ENCODE measurements around the gene SMAD1. TPM values are rescaled to one million over a fixed set of nuclear protein-coding genes. Genes with fewer than 3 reads are reported as not detected.

SMAD1 gene
- total and polyA plus RNA-seq, 2 of the 4 experiments (the other 2 are of a cell fraction): 11.6 to 17.6 TPM

DNA sequence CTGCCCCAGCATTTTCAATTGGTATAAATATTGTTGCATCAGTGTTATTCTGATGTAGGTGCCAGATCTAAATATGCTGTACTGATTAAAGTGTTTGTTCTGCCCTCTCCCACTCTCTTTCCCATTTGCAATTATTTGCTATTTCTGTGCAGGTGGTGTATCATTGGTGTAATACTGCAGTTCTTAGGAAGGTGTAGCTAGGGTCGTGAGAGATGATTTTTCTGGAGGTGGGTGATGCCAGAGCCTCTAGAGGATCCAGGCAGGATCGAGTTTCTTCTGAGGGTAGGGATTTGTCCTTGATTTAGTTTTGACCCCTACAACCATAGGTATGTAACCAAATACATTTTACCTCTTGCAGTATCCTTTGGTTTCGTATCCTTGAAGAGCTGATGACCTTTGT lies 1.9 kb downstream of the SMAD1 start:
- Histone ChIP-seq H3K36me3 (ENCODE audit: control insufficient read depth, insufficient read depth, low read length) (no peaks in the 10 kb centered on the region), H4K91ac (ENCODE audit: insufficient read depth, low read depth, low read length) (no peak overlapping the region), H3K23ac (ENCODE audit: low read depth, low read length) (no peak overlapping the region; the same call in 1 of the 2 replicates), H2AK5ac (ENCODE audit: low read depth, low read length) (no peak overlapping the region), H3K14ac (replicated peaks; ENCODE audit: low read depth, low read length) (no peak overlapping the region), H3K79me1 (ENCODE audit: low read depth in 1 of 2, low read length in 2 of 2) (peaks cover 13 to 26% of the 10 kb centered on the region in 2 experiments; a peak in 3 of 4 replicates), H3K18ac (ENCODE audit: low read depth, low read length) (no peak overlapping the region), H2BK20ac (ENCODE audit: low read depth, low read length) (no peak overlapping the region), H3K4me3 (ENCODE audit: insufficient read depth, low read depth, low read length) (peak overlapping the region; percentile 56; the same call in 1 of the 2 replicates), H2BK120ac (ENCODE audit: low read depth, low read length) (no peak overlapping the region), H4K8ac (ENCODE audit: low read depth in 2 of 2, low read length in 2 of 2) (no peak overlapping the region), H3K4me2 (ENCODE audit: low read depth, low read length) (peak overlapping the region; percentile 84), H3K9me1 (ENCODE audit: insufficient read depth, low read length) (no peaks in the 10 kb centered on the region), H4K20me1 (ENCODE audit: insufficient read depth, low read length) (peaks cover 9% of the 10 kb centered on the region; the same call in 1 of the 2 replicates), H2AK9ac (replicated peaks; ENCODE audit: low read depth, low read length, poor library complexity) (no peak overlapping the region), H3K27ac (ENCODE audit: insufficient read depth, low read length) (no peak overlapping the region), H3K9me3 (ENCODE audit: control insufficient read depth, insufficient read depth, low read length) (no peaks in the 10 kb centered on the region), H2BK15ac (ENCODE audit: low read depth, low read length) (no peak overlapping the region), H3K4me1 (ENCODE audit: control insufficient read depth, insufficient read depth, low read length) (peaks cover 2% of the 10 kb centered on the region; the same call in 1 of the 2 replicates), H3K27me3 (ENCODE audit: control insufficient read depth, insufficient read depth, low read length) (no peaks in the 10 kb centered on the region), H2AFZ (replicated peaks; ENCODE audit: low read length, poor library complexity) (no peak overlapping the region), H3K56ac (ENCODE audit: extremely low read depth, insufficient read depth, low read length) (no peak overlapping the region), H3K9ac (ENCODE audit: low read depth, low read length) (peak overlapping the region; percentile 90; the same call in 1 of the 2 replicates), H3K4ac (ENCODE audit: low read depth, low read length) (no peak overlapping the region), H2BK5ac (ENCODE audit: low read depth, low read length, poor library complexity, severe bottlenecking) (no peak overlapping the region), H4K5ac (ENCODE audit: low read depth, low read length) (no peak overlapping the region)
- POLR2A ChIA-PET (ENCODE audit: unreplicated experiment): no interaction called here
- CTCF ChIA-PET: interaction anchor here (0.6 to 1.5 kb wide), 2 partner anchors 74 to 433 kb away, joined by 3 read pairs; no protein-coding TSS in a partner anchor
- ATAC-seq (ENCODE audit: low read depth): no peak
- dilution Hi-C loops (cut with HindIII; ENCODE audit: low sequenced_read_pairs, unreplicated experiment): no loop called here
- DNase-seq: no peak
- intact Hi-C loops (cut with micrococcal nuclease): loop anchor here (2.0 to 10.0 kb wide), 7 partner anchors 73 to 455 kb away; partner anchors contain the start of genes ABCE1, ANAPC10, MMAA and OTUD4
- WGBS, 2 experiments (ENCODE audit: extremely low coverage in 2 of 2, insufficient read length in 1 of 2): no CpG with 5 or more reads among the region's 3 CpGs
- no peak for TF ChIP-seq RFX5 (IDR thresholded peaks at IDR 0.05; ENCODE audit: low read depth, low read length)
- TF ChIP-seq BHLHE40 (IDR thresholded peaks at IDR 0.05; ENCODE audit: low read depth, low read length): no peak
- no peak for TF ChIP-seq RCOR1 (IDR thresholded peaks at IDR 0.05; ENCODE audit: insufficient replicate concordance, low read length)
- TF ChIP-seq CEBPB (IDR thresholded peaks at IDR 0.05; ENCODE audit: low read depth, low read length): no peak
- TF ChIP-seq, protein P1, sequence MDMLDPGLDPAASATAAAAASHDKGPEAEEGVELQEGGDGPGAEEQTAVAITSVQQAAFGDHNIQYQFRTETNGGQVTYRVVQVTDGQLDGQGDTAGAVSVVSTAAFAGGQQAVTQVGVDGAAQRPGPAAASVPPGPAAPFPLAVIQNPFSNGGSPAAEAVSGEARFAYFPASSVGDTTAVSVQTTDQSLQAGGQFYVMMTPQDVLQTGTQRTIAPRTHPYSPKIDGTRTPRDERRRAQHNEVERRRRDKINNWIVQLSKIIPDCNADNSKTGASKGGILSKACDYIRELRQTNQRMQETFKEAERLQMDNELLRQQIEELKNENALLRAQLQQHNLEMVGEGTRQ (IDR thresholded peaks at IDR 0.05; ENCODE audit: low read depth, low read length): no peak
- no peak for TF ChIP-seq MAZ (IDR thresholded peaks at IDR 0.05; ENCODE audit: borderline replicate concordance, low read depth, low read length)
- no peak for TF ChIP-seq CHD1 (IDR thresholded peaks at IDR 0.05; ENCODE audit: low read depth, low read length)
- TF ChIP-seq, protein P2, sequence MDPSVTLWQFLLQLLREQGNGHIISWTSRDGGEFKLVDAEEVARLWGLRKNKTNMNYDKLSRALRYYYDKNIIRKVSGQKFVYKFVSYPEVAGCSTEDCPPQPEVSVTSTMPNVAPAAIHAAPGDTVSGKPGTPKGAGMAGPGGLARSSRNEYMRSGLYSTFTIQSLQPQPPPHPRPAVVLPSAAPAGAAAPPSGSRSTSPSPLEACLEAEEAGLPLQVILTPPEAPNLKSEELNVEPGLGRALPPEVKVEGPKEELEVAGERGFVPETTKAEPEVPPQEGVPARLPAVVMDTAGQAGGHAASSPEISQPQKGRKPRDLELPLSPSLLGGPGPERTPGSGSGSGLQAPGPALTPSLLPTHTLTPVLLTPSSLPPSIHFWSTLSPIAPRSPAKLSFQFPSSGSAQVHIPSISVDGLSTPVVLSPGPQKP (IDR thresholded peaks at IDR 0.05; ENCODE audit: borderline replicate concordance, low read depth, low read length): no peak
- no peak for TF ChIP-seq MXI1 (IDR thresholded peaks at IDR 0.05; ENCODE audit: borderline replicate concordance, low read depth, low read length)
- TF ChIP-seq MAFK (IDR thresholded peaks at IDR 0.05; ENCODE audit: low read depth, low read length): no peak
- no peak for TF ChIP-seq SMC3 (IDR thresholded peaks at IDR 0.05; ENCODE audit: low read depth, low read length)
- TF ChIP-seq NFE2L2 (IDR thresholded peaks at IDR 0.05; ENCODE audit: low read depth, low read length): no peak
- TF ChIP-seq, protein P3, sequence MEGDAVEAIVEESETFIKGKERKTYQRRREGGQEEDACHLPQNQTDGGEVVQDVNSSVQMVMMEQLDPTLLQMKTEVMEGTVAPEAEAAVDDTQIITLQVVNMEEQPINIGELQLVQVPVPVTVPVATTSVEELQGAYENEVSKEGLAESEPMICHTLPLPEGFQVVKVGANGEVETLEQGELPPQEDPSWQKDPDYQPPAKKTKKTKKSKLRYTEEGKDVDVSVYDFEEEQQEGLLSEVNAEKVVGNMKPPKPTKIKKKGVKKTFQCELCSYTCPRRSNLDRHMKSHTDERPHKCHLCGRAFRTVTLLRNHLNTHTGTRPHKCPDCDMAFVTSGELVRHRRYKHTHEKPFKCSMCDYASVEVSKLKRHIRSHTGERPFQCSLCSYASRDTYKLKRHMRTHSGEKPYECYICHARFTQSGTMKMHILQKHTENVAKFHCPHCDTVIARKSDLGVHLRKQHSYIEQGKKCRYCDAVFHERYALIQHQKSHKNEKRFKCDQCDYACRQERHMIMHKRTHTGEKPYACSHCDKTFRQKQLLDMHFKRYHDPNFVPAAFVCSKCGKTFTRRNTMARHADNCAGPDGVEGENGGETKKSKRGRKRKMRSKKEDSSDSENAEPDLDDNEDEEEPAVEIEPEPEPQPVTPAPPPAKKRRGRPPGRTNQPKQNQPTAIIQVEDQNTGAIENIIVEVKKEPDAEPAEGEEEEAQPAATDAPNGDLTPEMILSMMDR (conservative IDR thresholded peaks at IDR 0.05; ENCODE audit: low read depth, low read length): no peak
- no peak for TF ChIP-seq RAD21 (IDR thresholded peaks at IDR 0.05; ENCODE audit: low read length)
- TF ChIP-seq POLR2A (IDR thresholded peaks at IDR 0.05; ENCODE audit: low read depth, low read length): no peak
- TF ChIP-seq FOS (IDR thresholded peaks at IDR 0.05; ENCODE audit: low read depth, low read length): no peak
- no TSS peak for BruUV-seq (replicated peaks)
- in situ Hi-C loops (cut with MboI; ENCODE audit: low sequenced_read_pairs): loop anchor here (10.0 kb wide), 1 partner anchor 121 kb away; no protein-coding TSS in a partner anchor
